A673 (cell line): ENCODE measurements around the gene TNP1. TPM values are rescaled to one million over a fixed set of nuclear protein-coding genes. Genes with fewer than 3 reads are reported as not detected.

Experiments
- BruUV-seq: library from RNA; stranded (reverse); fragments of 400-500 nt; replicated peaks from 2 replicates; lab custom pipeline; 2021; lab: Mats Ljungman, UMichigan
- CTCF ChIA-PET: fragments of 300-600 bp; sonication (Branson Sonifier 250); formaldehyde crosslinking; loops from one replicate; lab custom pipeline; 2022; ENCODE audit warnings: antibody characterized with exemption; lab: Charles Lee
- POLR2A ChIA-PET: fragments of 300-600 bp; sonication (Branson Sonifier 250); formaldehyde crosslinking; loops from one replicate; lab custom pipeline; 2022; ENCODE audit warnings: antibody characterized with exemption; ENCODE audit not compliant: low non-redundant PET; lab: Charles Lee
- DNase-seq: peaks from one replicate; pipeline ENCODE4 v3.0.0-alpha.2; 2015; ENCODE audit warnings: low spot score
- H3K27ac ChIP-seq: fragments of 200-600 bp; sonication (generic); 2 replicates; pipeline ENCODE4 v1.5.1; 2016; ENCODE audit warnings: mixed run types, low read depth, mild to moderate bottlenecking, mixed read lengths, antibody characterized with exemption, low read length; ENCODE audit not compliant: poor library complexity, severe bottlenecking
- H3K27me3 ChIP-seq: fragments of 200-600 bp; sonication (generic); replicated peaks from 2 replicates; pipeline ENCODE4 v1.6.1; 2017; ENCODE audit warnings: mixed run types, low read depth, mild to moderate bottlenecking, mixed read lengths, antibody characterized with exemption, low read length; ENCODE audit not compliant: insufficient read depth, poor library complexity
- H3K36me3 ChIP-seq: fragments of 200-600 bp; sonication (generic); 2 replicates; pipeline ENCODE4 v1.6.1; 2016; ENCODE audit warnings: mixed run types, mild to moderate bottlenecking, mixed read lengths, antibody characterized with exemption, low read length; ENCODE audit not compliant: insufficient read depth, poor library complexity, severe bottlenecking
- H3K4me1 ChIP-seq: fragments of 200-600 bp; sonication (generic); 2 replicates; pipeline ENCODE4 v1.6.1; 2017; ENCODE audit warnings: mixed run types, mild to moderate bottlenecking, mixed read lengths, antibody characterized with exemption, low read length; ENCODE audit not compliant: insufficient read depth, poor library complexity, severe bottlenecking
- H3K4me3 ChIP-seq: fragments of 200-600 bp; sonication (generic); 2 replicates; pipeline ENCODE4 v1.5.1; 2016; ENCODE audit warnings: low read depth, mixed run types, mild to moderate bottlenecking, mixed read lengths, low read length; ENCODE audit not compliant: poor library complexity, severe bottlenecking
- H3K9me3 ChIP-seq: fragments of 200-600 bp; sonication (generic); 2 replicates; pipeline ENCODE4 v1.6.1; 2016; ENCODE audit warnings: mixed run types, low read depth, mild to moderate bottlenecking, mixed read lengths, antibody characterized with exemption, low read length; ENCODE audit not compliant: poor library complexity, severe bottlenecking
- CTCF ChIP-seq: fragments of 300-800, 200-600 bp; sonication (generic); conservative IDR thresholded peaks from 2 replicates; pipeline ENCODE4 v1.5.1; 2017; ENCODE audit warnings: low read depth, mild to moderate bottlenecking, antibody characterized with exemption, low read length, moderate library complexity, mixed read lengths
- EZH2 ChIP-seq: fragments of 200-600 bp; sonication (generic); IDR thresholded peaks from 2 replicates; pipeline ENCODE4 v1.6.1; 2017; ENCODE audit warnings: borderline replicate concordance, low read depth, mild to moderate bottlenecking, mixed read lengths, antibody characterized with exemption, low read length; ENCODE audit not compliant: poor library complexity, severe bottlenecking
- intact Hi-C: fragments of 100-400 bp; cut with micrococcal nuclease; formaldehyde crosslinking; loops from one replicate; pipeline ENCODE4 v1.10.0; 2022; ENCODE audit not compliant: unreplicated experiment
- total RNA-seq: library from RNA; stranded (reverse); gene quantifications from 2 replicates; pipeline ENCODE4 v1.2.3, GENCODE V29; 2021

The TNP1 gene
- total RNA-seq, 1 experiment from 2014 or later, result not detected

GRCh38 chr2:216849987-216850386, 9.9 kb downstream of the TNP1 start:
- H3K36me3 ChIP-seq, result no peaks in the 10 kb centered on the region
- TF ChIP-seq CTCF (no peak), EZH2 (no peak)
- H3K9me3 ChIP-seq, result no peaks in the 10 kb centered on the region
- DNase-seq, result peak; percentile 10
- no TSS peak for BruUV-seq
- H3K4me3 ChIP-seq, result no peak overlapping the region
- no peaks in the 10 kb centered on the region for H3K27me3 ChIP-seq
- ChIA-PET CTCF (no interaction called here), POLR2A (no interaction called here)
- intact Hi-C loops, result no loop called here
- no peaks in the 10 kb centered on the region for H3K4me1 ChIP-seq
- no peak overlapping the region for H3K27ac ChIP-seq

- POLR2A ChIA-PET, result no interaction called here
- DNase-seq, result no peak
- Histone ChIP-seq H3K36me3 (no peaks in the 10 kb centered on the region), H3K9me3 (no peaks in the 10 kb centered on the region), H3K4me3 (no peak overlapping the region), H3K27me3 (peaks cover 4% of the 10 kb centered on the region), H3K4me1 (no peaks in the 10 kb centered on the region), H3K27ac (no peak overlapping the region)
- BruUV-seq, result no TSS peak
- intact Hi-C loops, result no loop called here
- TF ChIP-seq EZH2, result no peak
- TF ChIP-seq CTCF, result no peak
- CTCF ChIA-PET, result no interaction called here
Observed at GRCh38 chr2:216845426-216845825, 14.4 kb downstream of the TNP1 start.

- intact Hi-C loops, result no loop called here
- BruUV-seq, result no TSS peak
- Histone ChIP-seq H3K9me3 (no peaks in the 10 kb centered on the region), H3K27ac (no peak overlapping the region), H3K27me3 (peaks cover 7% of the 10 kb centered on the region), H3K4me3 (no peak overlapping the region), H3K4me1 (no peaks in the 10 kb centered on the region), H3K36me3 (no peaks in the 10 kb centered on the region)
- CTCF ChIA-PET, result no interaction called here
- no peak for DNase-seq
- TF ChIP-seq EZH2 (no peak), CTCF (no peak)
- POLR2A ChIA-PET, result no interaction called here
Observed at GRCh38 chr2:216842636-216843035, 17.2 kb downstream of the TNP1 start.
